Tibial artery (tissue), 4 donors: ENCODE results near the gene GCHFR.

ENCODE experiments used
- DNase-seq, 2 donors: peaks; one replicate each; pipeline ENCODE4 v3.0.0-alpha.2; 2019
- H3K27ac ChIP-seq, 2 donors: fragments of 200-600 bp; sonication (generic) in 1 of 2; 1 replicate in 1 of 2; 2 replicates in 1 of 2; pipeline ENCODE4 v1.5.1; 2018 to 2019; ENCODE audit warnings: mild to moderate bottlenecking in 1 of 2
- H3K27me3 ChIP-seq, 2 donors: fragments of 200-600 bp; sonication (generic) in 1 of 2; one replicate each; pipeline versions ENCODE4 v1.5.1 to v1.6.0; 2016 to 2019
- H3K36me3 ChIP-seq, 3 donors: fragments of 200-600 bp; sonication (generic) in 2 of 3; one replicate each; pipeline ENCODE4 v1.5.1; 2016 to 2019; ENCODE audit warnings: mild to moderate bottlenecking in 2 of 3
- H3K4me1 ChIP-seq, 4 donors: fragments of 200-600 bp; sonication (generic) in 2 of 4; 1 replicate in 3 of 4; 2 replicates in 1 of 4; pipeline ENCODE4 v1.5.1; 2016 to 2019
- H3K4me3 ChIP-seq, 2 donors: fragments of 200-600 bp; sonication (generic) in 1 of 2; 1 replicate in 1 of 2; 2 replicates in 1 of 2; pipeline ENCODE4 v1.5.1; 2018 to 2019; ENCODE audit warnings: mild to moderate bottlenecking in 2 of 2
- H3K9me3 ChIP-seq, 3 donors: fragments of 200-600 bp; sonication (generic) in 1 of 3; one replicate each; pipeline ENCODE4 v1.5.1; 2016 to 2019
- intact Hi-C: fragments of 100-400 bp; cut with DNase I; formaldehyde crosslinking; loops from one replicate; pipeline ENCODE4 v1.15.0; 2023; ENCODE audit warnings: low total_unique reads
- TF ChIP-seq, protein P1 (sequence below), 2 experiments: fragments of 200-600 bp in 1 of 2; fragments of 450-650 bp in 1 of 2; IDR thresholded peaks; one replicate each; pipeline ENCODE4 v1.5.1; 2017 to 2019; ENCODE audit warnings: antibody characterized with exemption in 2 of 2, mild to moderate bottlenecking in 1 of 2, moderate library complexity in 1 of 2

The GCHFR gene

GRCh38 chr15:40796041-40796440 is 32.2 kb downstream of the GCHFR start:
- H3K27ac ChIP-seq: no peak overlapping the region
- DNase-seq: no peak
- no peak overlapping the region for H3K4me3 ChIP-seq
- intact Hi-C loops: no loop called here
- H3K27me3 ChIP-seq: no peaks in the 10 kb centered on the region
- TF ChIP-seq, protein P1, sequence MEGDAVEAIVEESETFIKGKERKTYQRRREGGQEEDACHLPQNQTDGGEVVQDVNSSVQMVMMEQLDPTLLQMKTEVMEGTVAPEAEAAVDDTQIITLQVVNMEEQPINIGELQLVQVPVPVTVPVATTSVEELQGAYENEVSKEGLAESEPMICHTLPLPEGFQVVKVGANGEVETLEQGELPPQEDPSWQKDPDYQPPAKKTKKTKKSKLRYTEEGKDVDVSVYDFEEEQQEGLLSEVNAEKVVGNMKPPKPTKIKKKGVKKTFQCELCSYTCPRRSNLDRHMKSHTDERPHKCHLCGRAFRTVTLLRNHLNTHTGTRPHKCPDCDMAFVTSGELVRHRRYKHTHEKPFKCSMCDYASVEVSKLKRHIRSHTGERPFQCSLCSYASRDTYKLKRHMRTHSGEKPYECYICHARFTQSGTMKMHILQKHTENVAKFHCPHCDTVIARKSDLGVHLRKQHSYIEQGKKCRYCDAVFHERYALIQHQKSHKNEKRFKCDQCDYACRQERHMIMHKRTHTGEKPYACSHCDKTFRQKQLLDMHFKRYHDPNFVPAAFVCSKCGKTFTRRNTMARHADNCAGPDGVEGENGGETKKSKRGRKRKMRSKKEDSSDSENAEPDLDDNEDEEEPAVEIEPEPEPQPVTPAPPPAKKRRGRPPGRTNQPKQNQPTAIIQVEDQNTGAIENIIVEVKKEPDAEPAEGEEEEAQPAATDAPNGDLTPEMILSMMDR (IDR thresholded peaks at IDR 0.05): no peak
- peaks cover 0 to 3% (median 0%) of the 10 kb centered on the region in 4 donors for H3K4me1 ChIP-seq
- H3K36me3 ChIP-seq: peaks cover 6 to 25% (median 11%) of the 10 kb centered on the region in 3 donors
- H3K9me3 ChIP-seq: no peaks in the 10 kb centered on the region

DNA sequence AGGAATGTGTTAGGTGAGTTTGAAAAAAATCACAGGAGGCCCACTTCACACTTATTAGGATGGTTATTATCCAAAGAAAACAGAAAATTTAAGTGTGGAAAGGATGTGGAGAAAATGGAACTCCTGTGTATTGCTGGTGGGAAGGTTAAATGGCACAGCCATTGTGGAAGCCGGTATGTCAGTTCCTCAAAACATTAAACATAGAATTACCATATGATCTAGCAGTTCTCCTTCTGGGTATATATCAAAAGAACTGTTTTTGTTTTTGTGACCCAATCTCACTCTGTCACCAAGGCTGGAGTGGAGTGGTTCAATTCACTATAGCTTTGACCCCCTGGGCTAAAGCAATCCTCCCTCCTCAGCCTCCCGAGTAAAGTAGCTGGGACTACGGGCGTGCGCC is 32.6 kb downstream of the GCHFR start:
- no peak for DNase-seq

GRCh38 chr15:40799523-40799922 is 35.7 kb downstream of the GCHFR start:
- TF ChIP-seq, protein P1 (IDR thresholded peaks at IDR 0.05): no peak
- intact Hi-C loops: no loop called here
- peaks cover 0 to 13% (median 6%) of the 10 kb centered on the region in 3 donors for H3K36me3 ChIP-seq
- H3K27me3 ChIP-seq: no peaks in the 10 kb centered on the region
- no peaks in the 10 kb centered on the region for H3K9me3 ChIP-seq
- peaks cover 0 to 9% (median under 1%) of the 10 kb centered on the region in 4 donors for H3K4me1 ChIP-seq
- H3K27ac ChIP-seq: no peak overlapping the region
- no peak overlapping the region for H3K4me3 ChIP-seq
- no peak for DNase-seq

More for the DNA sequence above, 32.6 kb downstream of the GCHFR start:
- Histone ChIP-seq H3K27me3 (no peaks in the 10 kb centered on the region), H3K4me3 (no peak overlapping the region), H3K4me1 (peaks cover 0 to 3% (median 0%) of the 10 kb centered on the region in 4 donors), H3K27ac (no peak overlapping the region), H3K36me3 (peaks cover 6 to 25% (median 6%) of the 10 kb centered on the region in 3 donors), H3K9me3 (no peaks in the 10 kb centered on the region)
- intact Hi-C loops: no loop called here
- TF ChIP-seq, protein P1 (IDR thresholded peaks at IDR 0.05): no peak

DNA sequence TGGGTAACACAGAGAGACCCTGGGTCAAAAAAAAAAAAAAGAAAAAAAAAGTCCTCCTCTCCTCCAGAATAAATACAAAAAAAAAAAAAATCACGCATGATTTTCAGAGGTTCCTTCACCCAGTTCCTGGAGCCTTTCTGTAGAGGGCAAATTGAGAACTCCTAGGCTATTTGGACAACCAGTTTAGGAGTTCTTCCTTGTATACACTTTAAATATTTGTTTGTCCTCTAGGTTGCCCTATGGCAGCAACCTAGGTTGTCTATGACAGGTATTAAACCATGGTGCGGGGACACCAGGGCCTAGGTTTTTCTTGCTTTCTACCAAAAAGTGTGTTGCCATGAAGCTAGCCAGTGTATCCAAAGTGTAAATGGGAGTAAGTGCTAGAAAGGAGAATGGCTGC is 39.2 kb downstream of the GCHFR start:
- H3K36me3 ChIP-seq: peaks cover 0 to 13% (median 6%) of the 10 kb centered on the region in 3 donors
- TF ChIP-seq, protein P1 (IDR thresholded peaks at IDR 0.05): no peak
- no peak for DNase-seq
- H3K27ac ChIP-seq: no peak overlapping the region
- H3K27me3 ChIP-seq: no peaks in the 10 kb centered on the region
- intact Hi-C loops: loop anchor here (2.0 to 10.0 kb wide), 2 partner anchors 38 to 862 kb away; partner anchors contain the start of gene MGA
- H3K4me3 ChIP-seq: no peak overlapping the region
- no peaks in the 10 kb centered on the region for H3K9me3 ChIP-seq
- H3K4me1 ChIP-seq: peaks cover 0 to 26% (median 11%) of the 10 kb centered on the region in 4 donors

- TF ChIP-seq, protein P1 (IDR thresholded peaks at IDR 0.05): no peak
- Histone ChIP-seq H3K27ac (no peak overlapping the region), H3K9me3 (no peaks in the 10 kb centered on the region), H3K27me3 (no peaks in the 10 kb centered on the region), H3K4me3 (no peak overlapping the region), H3K4me1 (peaks cover 0 to 29% (median 14%) of the 10 kb centered on the region in 4 donors), H3K36me3 (peaks cover 0 to 10% (median 2%) of the 10 kb centered on the region in 3 donors)
- intact Hi-C loops: loop anchor here (2.0 to 10.0 kb wide), 2 partner anchors 37 to 861 kb away; partner anchors contain the start of gene MGA
- DNase-seq: no peak
Measured at GRCh38 chr15:40803688-40804087, 39.8 kb downstream of the GCHFR start.
